ENCODE data around the gene KIRREL2. TPM values are rescaled to one million over a fixed set of nuclear protein-coding genes. Genes with fewer than 3 reads are reported as not detected.

KIRREL2 gene
- total RNA-seq, 1 experiment from 2014 or later = not detected

Small RNA genes lying within 50 kb of the gene (small RNA-seq; reads per million reads assigned to genes)
- gene RN7SL402P = not detected

Other genes with a start within 250 kb of the KIRREL2 start
- 19.7 and 21.1 TPM in 2 replicates for gene HAUS5, start 244.2 kb upstream of the KIRREL2 start, total RNA-seq (2014; rRNA removed; shearing (Covaris generic))
- 71.9 and 93.9 TPM in 2 replicates for gene RBM42, start 227.9 kb upstream of the KIRREL2 start, total RNA-seq (2014; rRNA removed; shearing (Covaris generic))
- 0.50 and 2.5 TPM in 2 replicates for gene ETV2, start 215.2 kb upstream of the KIRREL2 start, total RNA-seq (2014; rRNA removed; shearing (Covaris generic))
- 551 and 688 TPM in 2 replicates for gene COX6B1, start 208.6 kb upstream of the KIRREL2 start, total RNA-seq (2014; rRNA removed; shearing (Covaris generic))
- gene UPK1A, start 190.4 kb upstream of the KIRREL2 start, total RNA-seq (2014; rRNA removed; shearing (Covaris generic)) = not detected in 2 replicates
- gene ZBTB32, start 152.4 kb upstream of the KIRREL2 start, total RNA-seq (2014; rRNA removed; shearing (Covaris generic)) = not detected in 2 replicates
- gene KMT2B, start 138.9 kb upstream of the KIRREL2 start, total RNA-seq (2014; rRNA removed; shearing (Covaris generic)) = 7.7 and 10.9 TPM in 2 replicates
- 2.9 and 11.1 TPM in 2 replicates for gene IGFLR1, start 114.5 kb upstream of the KIRREL2 start, total RNA-seq (2014; rRNA removed; shearing (Covaris generic))
- 8.4 and 13.3 TPM in 2 replicates for gene U2AF1L4, start 111.5 kb upstream of the KIRREL2 start, total RNA-seq (2014; rRNA removed; shearing (Covaris generic))
- 48.5 and 50.6 TPM in 2 replicates for gene PSENEN, start 111.3 kb upstream of the KIRREL2 start, total RNA-seq (2014; rRNA removed; shearing (Covaris generic))
- gene LIN37, start 108.3 kb upstream of the KIRREL2 start, total RNA-seq (2014; rRNA removed; shearing (Covaris generic)) = 4.5 and 5.4 TPM in 2 replicates
- gene HSPB6, start 99.9 kb upstream of the KIRREL2 start, total RNA-seq (2014; rRNA removed; shearing (Covaris generic)) = 0.17 TPM in 1 of 2 replicates, not detected in the other
- gene PROSER3, start 98.7 kb upstream of the KIRREL2 start, total RNA-seq (2014; rRNA removed; shearing (Covaris generic)) = 8.6 and 10.8 TPM in 2 replicates
- 1.3 and 1.8 TPM in 2 replicates for gene ARHGAP33, start 81.3 kb upstream of the KIRREL2 start, total RNA-seq (2014; rRNA removed; shearing (Covaris generic))
- not detected in 2 replicates for gene PRODH2, start 44.1 kb upstream of the KIRREL2 start, total RNA-seq (2014; rRNA removed; shearing (Covaris generic))
- not detected in 2 replicates for gene NPHS1, start 4.4 kb upstream of the KIRREL2 start, total RNA-seq (2014; rRNA removed; shearing (Covaris generic))
- gene APLP1, start 11.7 kb downstream of the KIRREL2 start, total RNA-seq (2014; rRNA removed; shearing (Covaris generic)) = 1.6 and 6.6 TPM in 2 replicates
- gene NFKBID, start 43.6 kb downstream of the KIRREL2 start, total RNA-seq (2014; rRNA removed; shearing (Covaris generic)) = 5.8 and 5.9 TPM in 2 replicates
- gene HCST, start 45.6 kb downstream of the KIRREL2 start, total RNA-seq (2014; rRNA removed; shearing (Covaris generic)) = not detected in 2 replicates
- gene TYROBP, start 51.4 kb downstream of the KIRREL2 start, total RNA-seq (2014; rRNA removed; shearing (Covaris generic)) = not detected in 2 replicates
- gene LRFN3, start 79.5 kb downstream of the KIRREL2 start, total RNA-seq (2014; rRNA removed; shearing (Covaris generic)) = 1.9 and 3.4 TPM in 2 replicates
- gene SDHAF1, start 138.3 kb downstream of the KIRREL2 start, total RNA-seq (2014; rRNA removed; shearing (Covaris generic)) = 18.0 and 22.9 TPM in 2 replicates
- not detected in 2 replicates for gene SYNE4, start 151.9 kb downstream of the KIRREL2 start, total RNA-seq (2014; rRNA removed; shearing (Covaris generic))
- gene ALKBH6, start 157.3 kb downstream of the KIRREL2 start, total RNA-seq (2014; rRNA removed; shearing (Covaris generic)) = 13.9 and 15.3 TPM in 2 replicates
- 0.45 TPM in 1 of 2 replicates, not detected in the other for gene CLIP3, start 176.0 kb downstream of the KIRREL2 start, total RNA-seq (2014; rRNA removed; shearing (Covaris generic))
- 2.4 and 2.6 TPM in 2 replicates for gene THAP8, start 197.4 kb downstream of the KIRREL2 start, total RNA-seq (2014; rRNA removed; shearing (Covaris generic))
- 17.4 and 20.2 TPM in 2 replicates for gene WDR62, start 198.0 kb downstream of the KIRREL2 start, total RNA-seq (2014; rRNA removed; shearing (Covaris generic))

Data from HT1080 (cell line).